NCI-H2081 treated with DMSO at 0.1 percent for 48 hours (cell line): Measurements from ENCODE around the gene CDH12.
"Not testable (repeated sequence)": the region's sequence is repeated elsewhere in the genome, so short reads cannot be mapped to it uniquely, and the experiment has no call there.

Experiments used
- DNase-seq: peaks from one replicate; lab custom pipeline; 2025; lab: John Stamatoyannopoulos, UW

CDH12 gene

GRCh38 chr5:22460189-22460588 is 393.0 kb downstream of the CDH12 start:
- DNase-seq = no peak

- no peak for DNase-seq
Observed at GRCh38 chr5:22432905-22433304, 420.2 kb downstream of the CDH12 start.

- DNase-seq = no peak
Observed at GRCh38 chr5:22431840-22432239, 421.3 kb downstream of the CDH12 start.

DNA sequence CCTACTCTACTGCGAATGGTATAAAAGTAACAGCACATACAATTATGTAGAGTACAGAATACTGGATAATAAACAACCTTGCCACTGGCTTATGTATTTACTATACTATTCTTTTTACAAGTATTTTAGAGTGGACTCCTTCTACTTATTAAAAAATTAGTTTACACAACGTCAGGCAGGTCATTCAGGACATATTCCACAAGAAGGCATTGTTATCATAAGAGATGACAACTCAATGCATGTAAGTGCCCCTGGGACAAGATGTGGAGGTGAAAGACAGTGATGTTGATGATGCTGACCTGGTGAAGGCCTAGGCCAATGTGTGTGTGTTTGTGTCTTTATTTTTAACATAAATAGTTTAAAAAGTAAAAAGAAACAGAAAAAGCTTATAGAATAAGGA is 421.7 kb downstream of the CDH12 start:
- DNase-seq = no peak

- no peak for DNase-seq
Observed at GRCh38 chr5:22411554-22412349, 441.4 kb downstream of the CDH12 start.

DNA sequence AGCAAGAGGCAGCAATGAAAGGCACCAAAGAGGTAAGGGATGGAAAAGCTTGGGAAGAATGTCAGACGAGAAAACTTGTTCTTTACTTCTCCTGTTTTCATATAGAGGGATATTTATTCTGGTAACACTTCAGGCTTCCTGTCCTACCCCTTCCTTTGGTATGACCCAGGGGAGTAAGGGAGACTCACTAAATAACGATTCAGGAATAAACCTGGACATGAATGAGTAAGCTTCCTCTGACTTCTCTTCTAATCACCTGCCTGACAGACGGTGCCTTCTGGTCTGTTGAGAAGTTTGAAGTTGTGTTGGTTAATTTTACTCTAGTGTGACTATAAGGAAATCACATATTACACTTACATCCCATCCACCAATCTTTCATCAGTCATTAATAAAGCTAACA is 461.2 kb downstream of the CDH12 start:
- no peak for DNase-seq

DNA sequence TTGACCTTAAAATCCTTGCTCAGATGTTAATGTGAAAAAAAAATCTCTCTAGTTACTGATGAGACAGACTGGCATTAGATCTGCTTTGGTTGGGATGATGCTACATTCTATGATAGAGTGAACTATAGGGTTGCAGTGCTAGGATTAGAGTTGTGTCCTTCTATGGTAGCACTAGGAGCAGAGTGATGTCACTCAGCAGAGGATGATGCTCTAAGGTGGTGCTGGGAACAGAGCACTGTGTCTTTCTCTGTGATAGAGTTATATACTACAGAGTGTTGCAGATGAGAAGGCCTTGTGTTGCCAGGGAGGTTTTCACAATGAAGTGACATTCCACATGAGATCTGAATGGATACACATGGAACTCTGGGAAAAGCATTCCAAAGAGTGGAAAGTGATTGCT is 462.3 kb downstream of the CDH12 start:
- no peak for DNase-seq

DNA sequence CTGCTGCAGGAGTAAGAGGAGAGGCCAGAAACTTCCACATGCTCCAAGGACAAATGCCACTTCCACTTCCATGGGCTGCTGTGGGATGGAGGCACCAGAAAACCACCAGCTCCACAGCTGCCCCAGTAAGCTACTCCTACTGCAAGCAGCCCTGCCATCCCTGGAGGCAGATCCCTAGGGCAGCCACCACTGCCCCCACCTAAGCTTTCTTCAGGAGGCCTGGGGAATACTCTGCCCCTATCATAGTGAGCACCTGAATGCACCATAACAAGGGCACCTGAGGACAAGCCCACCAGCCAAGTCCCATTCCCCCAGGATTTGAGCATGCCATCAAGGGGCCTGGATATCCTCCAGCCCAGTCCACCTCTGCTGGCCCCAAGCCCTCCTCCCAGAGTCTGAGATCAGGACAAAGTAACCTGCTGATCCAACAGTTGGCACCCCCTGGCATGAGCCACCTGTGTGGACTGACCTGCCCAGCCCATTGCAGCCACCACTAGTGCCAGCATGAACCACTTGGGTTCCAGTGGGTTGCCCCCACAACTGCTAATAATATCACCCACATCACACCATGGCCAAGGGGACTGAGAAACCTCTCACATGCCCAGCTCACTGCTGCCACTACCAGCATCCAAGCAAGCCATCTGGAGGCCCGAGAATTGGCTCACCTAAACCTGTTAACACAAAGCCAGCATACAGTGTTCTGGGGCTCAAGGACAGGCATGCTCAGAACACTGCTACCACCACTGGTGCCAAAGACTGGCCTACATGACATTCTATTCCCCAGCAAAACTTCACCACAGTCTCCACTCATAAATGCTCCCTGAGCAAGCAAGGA is 480.1 kb downstream of the CDH12 start:
- no peak for DNase-seq

GRCh38 chr5:22372376-22372775 is 480.8 kb downstream of the CDH12 start:
- no peak for DNase-seq

DNA sequence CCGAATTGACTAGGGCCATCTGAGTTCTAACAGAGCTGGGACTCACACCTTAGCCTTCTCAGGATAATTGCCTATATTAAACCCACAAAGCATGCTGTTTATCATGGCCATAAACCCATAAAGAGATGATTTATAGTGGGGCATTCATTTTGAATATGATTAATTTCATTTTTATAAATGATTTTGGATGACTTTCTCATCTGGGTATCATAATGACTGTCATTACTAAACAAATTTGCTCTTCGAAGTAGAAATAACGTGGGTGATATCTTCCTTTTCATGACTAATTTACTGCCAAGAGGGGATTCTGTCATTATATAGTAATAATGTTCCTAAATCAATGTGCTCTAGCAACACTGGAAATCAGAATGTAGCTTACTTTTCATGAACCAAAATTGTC is 498.2 kb downstream of the CDH12 start:
- DNase-seq = no peak

- no peak for DNase-seq
Observed at GRCh38 chr5:22352493-22352892, 500.7 kb downstream of the CDH12 start.

- no peak for DNase-seq
Observed at GRCh38 chr5:22351178-22351577, 502.0 kb downstream of the CDH12 start.

DNA sequence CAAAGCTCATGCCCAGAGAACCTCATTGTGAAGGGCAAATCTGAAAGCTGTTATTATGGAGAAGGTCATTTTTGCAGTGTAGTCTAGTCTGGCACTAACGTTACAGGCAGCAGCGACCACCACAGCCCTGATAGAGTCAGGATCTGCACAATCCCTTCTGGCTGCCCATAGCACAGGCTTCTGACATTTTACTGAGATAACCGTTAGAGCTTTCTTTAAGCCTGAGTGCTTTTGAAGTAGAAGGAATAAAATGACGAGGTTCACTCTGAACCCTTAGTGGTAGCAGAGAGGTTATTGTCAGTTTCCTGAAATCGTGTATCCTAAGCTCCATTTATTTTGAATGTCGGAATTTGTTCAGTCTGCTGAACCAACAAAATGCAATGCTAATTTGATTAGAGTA is 505.1 kb downstream of the CDH12 start:
- DNase-seq = no peak

DNA sequence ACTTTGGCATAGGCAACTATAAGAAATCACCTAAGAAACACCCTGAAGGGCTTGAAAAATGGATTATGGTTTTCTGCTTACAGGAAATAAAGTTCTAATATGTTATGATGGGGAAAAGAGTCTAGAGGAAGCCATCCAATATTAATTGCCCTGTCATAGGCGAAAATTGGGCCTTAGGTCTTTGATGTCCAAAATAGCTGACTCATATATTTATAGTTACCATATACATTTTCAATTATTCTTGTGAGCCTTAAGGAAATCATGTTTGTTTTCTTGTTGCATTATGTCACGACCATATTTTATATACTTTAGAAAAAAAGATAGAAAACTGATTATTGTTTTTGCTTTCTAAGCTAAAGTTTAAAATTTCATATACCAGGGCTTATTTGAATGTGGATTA is 509.1 kb downstream of the CDH12 start:
- no peak for DNase-seq

DNA sequence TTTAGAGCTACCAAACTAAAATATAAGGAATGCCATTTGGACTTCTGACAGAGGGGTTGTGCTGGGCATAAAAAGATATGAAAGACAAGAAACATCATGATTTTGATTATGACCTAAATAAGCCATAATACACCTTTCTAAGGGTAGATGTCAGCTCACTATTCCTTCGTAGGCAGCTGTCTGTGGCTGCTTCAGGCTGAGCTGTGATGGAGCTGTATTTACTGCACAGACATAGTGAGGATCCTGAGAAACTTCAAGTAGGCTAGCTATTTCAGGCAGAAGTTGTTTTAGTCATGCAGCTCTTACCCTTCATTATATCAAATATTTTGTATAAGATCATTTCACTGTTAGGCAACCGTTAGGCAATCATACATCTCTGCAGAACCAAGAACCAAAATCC is 511.7 kb downstream of the CDH12 start:
- DNase-seq = no peak

DNA sequence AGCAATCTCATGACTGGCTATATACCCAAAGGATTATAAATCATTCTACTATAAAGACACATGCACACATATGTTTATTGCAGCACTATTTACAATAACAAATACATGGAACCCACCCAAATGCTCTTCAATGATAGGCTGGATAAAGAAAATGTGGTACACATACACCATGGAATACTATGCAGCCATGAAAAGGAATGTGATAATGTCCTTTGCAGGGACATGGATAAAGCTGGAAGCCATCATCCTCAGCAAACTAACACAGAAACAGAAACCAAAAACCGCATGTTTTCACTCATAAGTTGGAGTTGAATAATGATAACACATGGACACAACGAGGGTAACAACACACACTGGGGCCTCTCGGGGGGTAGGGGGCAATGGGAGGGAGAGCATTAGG is 520.2 kb downstream of the CDH12 start:
- DNase-seq = not testable (repeated sequence)

DNA sequence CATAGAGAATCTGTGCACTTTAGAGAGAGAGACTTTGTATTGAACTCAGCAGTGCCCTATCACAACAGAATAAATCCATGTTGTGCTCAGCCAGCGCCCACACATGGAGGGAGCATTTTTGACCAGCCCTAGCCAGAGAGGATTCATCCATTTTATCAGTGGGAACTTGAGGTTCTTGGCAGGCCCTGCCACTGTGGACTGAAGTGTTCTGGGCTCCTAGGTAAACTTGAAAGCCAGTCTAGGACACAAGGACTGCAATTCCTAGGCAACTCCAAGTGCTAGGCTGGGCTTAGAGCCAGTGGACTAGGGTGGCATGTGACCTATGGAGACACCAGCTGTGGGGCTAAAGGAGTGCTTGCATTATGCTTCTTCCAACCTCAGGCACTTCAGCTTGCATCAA is 523.5 kb downstream of the CDH12 start:
- DNase-seq = no peak

DNA sequence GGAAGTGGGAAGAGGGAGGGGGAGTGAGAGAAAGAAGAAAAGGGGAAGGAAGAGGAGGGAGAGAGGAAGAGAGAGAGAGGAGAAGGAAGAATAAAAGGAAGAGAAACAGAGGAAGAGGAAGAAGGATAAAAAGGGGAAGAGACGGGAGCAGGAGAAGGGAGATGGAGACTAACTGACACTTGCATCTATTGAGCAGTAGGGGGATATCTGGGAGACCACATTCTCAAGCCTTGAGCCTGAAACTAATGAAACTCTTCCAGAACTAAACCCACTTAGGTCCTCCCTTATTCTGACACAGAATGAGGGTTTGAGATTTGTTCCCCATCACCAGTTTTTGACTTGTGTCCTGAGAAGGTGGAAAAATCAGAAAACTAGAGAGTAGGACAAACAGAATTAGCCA is 533.3 kb downstream of the CDH12 start:
- DNase-seq = no peak

GRCh38 chr5:22316294-22316693 is 536.9 kb downstream of the CDH12 start:
- no peak for DNase-seq

GRCh38 chr5:22315052-22315451 is 538.1 kb downstream of the CDH12 start:
- not testable (repeated sequence) for DNase-seq

DNA sequence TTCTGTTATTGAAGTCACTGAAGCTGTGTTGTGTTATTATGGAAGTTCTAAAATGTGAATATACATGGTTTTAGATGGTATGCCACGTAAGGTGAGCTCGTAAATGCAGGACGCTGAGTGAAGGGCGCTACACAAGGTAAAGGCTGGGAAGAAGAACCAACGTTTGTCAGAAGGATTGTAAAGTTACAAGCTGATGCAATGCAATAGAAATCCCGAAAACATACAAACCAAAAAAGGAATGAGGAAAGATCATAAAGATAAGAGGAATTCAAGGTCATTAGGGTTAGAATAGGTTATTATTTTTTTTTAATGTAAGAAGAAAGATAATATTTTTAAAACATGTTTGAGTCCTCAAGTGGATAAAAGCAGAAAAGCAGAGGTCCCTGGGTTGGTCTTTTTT is 538.6 kb downstream of the CDH12 start:
- DNase-seq = no peak

- no peak for DNase-seq
Observed at GRCh38 chr5:22306011-22306410, 547.1 kb downstream of the CDH12 start.

DNA sequence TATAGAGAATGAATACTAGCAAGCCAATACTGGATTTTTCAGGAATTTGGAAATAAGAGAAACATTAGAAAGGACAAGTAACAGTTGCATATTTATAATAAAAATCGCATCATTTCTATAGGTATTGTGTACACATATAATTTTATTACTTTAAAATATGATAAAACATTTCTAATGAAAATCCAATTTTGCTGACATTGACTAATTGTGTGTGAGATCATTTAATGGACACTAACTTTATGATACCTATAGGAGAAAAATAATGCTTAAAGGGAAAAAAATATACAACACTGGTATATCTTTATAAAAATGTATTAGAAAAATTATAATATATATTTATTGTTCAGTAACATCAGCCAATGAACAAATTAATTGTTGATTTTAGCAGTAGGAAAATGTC is 557.3 kb downstream of the CDH12 start:
- DNase-seq = no peak
